Right atrium auricular region (tissue), 2 donors: Measurements from ENCODE around the gene GLS. TPM values are rescaled to one million over a fixed set of nuclear protein-coding genes. Genes with fewer than 3 reads are reported as not detected.

Experiments used
- DNase-seq: peaks from one replicate; pipeline ENCODE4 v3.0.0-alpha.2; 2019; ENCODE audit warnings: low spot score
- H3K27ac ChIP-seq, 2 donors: fragments of 200-600 bp; sonication (generic); 1 replicate in 1 of 2; 2 replicates in 1 of 2; pipeline ENCODE4 v1.5.1; 2016 to 2019
- H3K27me3 ChIP-seq, 2 donors: fragments of 200-600 bp; sonication (generic); one replicate each; pipeline versions ENCODE4 v1.5.1 to v1.6.0; 2017 to 2019
- H3K36me3 ChIP-seq: fragments of 200-600 bp; sonication (generic); one replicate; pipeline ENCODE4 v1.5.1; 2016
- H3K4me1 ChIP-seq, 2 donors: fragments of 200-600 bp; sonication (generic); one replicate each; pipeline versions ENCODE4 v1.5.1 to v1.6.0; 2017 to 2019
- H3K4me3 ChIP-seq, 2 donors: fragments of 200-600 bp; sonication (generic); 1 replicate in 1 of 2; 2 replicates in 1 of 2; pipeline ENCODE4 v1.5.1; 2017 to 2019; ENCODE audit warnings: mild to moderate bottlenecking in 1 of 2, moderate library complexity in 1 of 2
- H3K9me3 ChIP-seq, 2 donors: fragments of 200-600 bp; sonication (generic); one replicate each; pipeline ENCODE4 v1.5.1; 2019
- CTCF ChIP-seq, 2 donors: fragments of 200-600 bp; sonication (generic); IDR thresholded peaks; one replicate each; pipeline ENCODE4 v1.5.1; 2019; ENCODE audit warnings: antibody characterized with exemption in 2 of 2
- total RNA-seq, 2 donors: library from RNA; depleted of rRNA; stranded (reverse); fragments of >200 nt; gene quantifications; one replicate each; pipeline ENCODE4 v1.1.0, GENCODE V29; 2016

The GLS gene
- total RNA-seq, 2 donors from 2014 or later, result 53.7 to 77.2 TPM

GRCh38 chr2:190970873-190971506 lies 90.4 kb downstream of the GLS start:
- H3K9me3 ChIP-seq, result no peaks in the 10 kb centered on the region
- H3K27me3 ChIP-seq, result no peaks in the 10 kb centered on the region
- peaks cover 67% of the 10 kb centered on the region for H3K36me3 ChIP-seq
- H3K27ac ChIP-seq, result no peak overlapping the region
- DNase-seq, result no peak
- TF ChIP-seq CTCF (IDR thresholded peaks at IDR 0.05), result no peak
- peaks cover 0 to 24% of the 10 kb centered on the region in 2 donors for H3K4me1 ChIP-seq
- no peak overlapping the region for H3K4me3 ChIP-seq

GRCh38 chr2:190972213-190972612 lies 91.6 kb downstream of the GLS start:
- no peak for DNase-seq
- H3K36me3 ChIP-seq, result peaks cover 79% of the 10 kb centered on the region

GRCh38 chr2:190972846-190973245 lies 92.2 kb downstream of the GLS start:
- H3K4me1 ChIP-seq, result peaks cover 0 to 24% of the 10 kb centered on the region in 2 donors
- H3K9me3 ChIP-seq, result no peaks in the 10 kb centered on the region
- H3K36me3 ChIP-seq, result peaks cover 79% of the 10 kb centered on the region
- DNase-seq, result no peak
- no peak overlapping the region for H3K4me3 ChIP-seq
- TF ChIP-seq CTCF (IDR thresholded peaks at IDR 0.05), result no peak
- no peak overlapping the region for H3K27ac ChIP-seq
- no peaks in the 10 kb centered on the region for H3K27me3 ChIP-seq

More at GRCh38 chr2:190972213-190972612, 91.6 kb downstream of the GLS start:
- H3K27ac ChIP-seq, result no peak overlapping the region
- H3K9me3 ChIP-seq, result no peaks in the 10 kb centered on the region
- H3K27me3 ChIP-seq, result no peaks in the 10 kb centered on the region
- TF ChIP-seq CTCF (IDR thresholded peaks at IDR 0.05), result no peak
- H3K4me3 ChIP-seq, result no peak overlapping the region
- peaks cover 0 to 24% of the 10 kb centered on the region in 2 donors for H3K4me1 ChIP-seq

- no peak overlapping the region for H3K27ac ChIP-seq
- DNase-seq, result no peak
- peaks cover 78% of the 10 kb centered on the region for H3K36me3 ChIP-seq
- peaks cover 0 to 24% of the 10 kb centered on the region in 2 donors for H3K4me1 ChIP-seq
- no peaks in the 10 kb centered on the region for H3K27me3 ChIP-seq
- H3K9me3 ChIP-seq, result no peaks in the 10 kb centered on the region
- TF ChIP-seq CTCF (IDR thresholded peaks at IDR 0.05), result no peak
- no peak overlapping the region for H3K4me3 ChIP-seq
Observed at GRCh38 chr2:190973262-190973661, 92.6 kb downstream of the GLS start.

- peaks cover 0 to 24% of the 10 kb centered on the region in 2 donors for H3K4me1 ChIP-seq
- H3K9me3 ChIP-seq, result no peaks in the 10 kb centered on the region
- H3K36me3 ChIP-seq, result peaks cover 82% of the 10 kb centered on the region
- no peaks in the 10 kb centered on the region for H3K27me3 ChIP-seq
- no peak for TF ChIP-seq CTCF (IDR thresholded peaks at IDR 0.05)
- H3K27ac ChIP-seq, result peak overlapping the region in 1 of 2 donors; percentile 73
- DNase-seq, result no peak
- no peak overlapping the region for H3K4me3 ChIP-seq
Observed at GRCh38 chr2:190973726-190974628, 93.4 kb downstream of the GLS start.
